Endothelial cell (in vitro differentiated cells): ENCODE measurements around the gene RPS3. TPM values are rescaled to one million over a fixed set of nuclear protein-coding genes. Genes with fewer than 3 reads are reported as not detected.

Experiments used
- DNase-seq: peaks from one replicate; pipeline ENCODE4 v3.0.0; 2021; ENCODE audit warnings: low spot score
- H3K27ac Mint-ChIP-seq: one replicate; pipeline ENCODE4 v1.8.0; 2021; ENCODE audit warnings: mixed read lengths, inconsistent platforms; ENCODE audit not compliant: unreplicated experiment
- H3K27me3 Mint-ChIP-seq: one replicate; pipeline ENCODE4 v1.8.0; 2021; ENCODE audit warnings: mild to moderate bottlenecking, moderate library complexity, mixed read lengths, inconsistent platforms; ENCODE audit not compliant: unreplicated experiment
- H3K36me3 Mint-ChIP-seq: one replicate; pipeline ENCODE4 v1.8.0; 2021; ENCODE audit warnings: mild to moderate bottlenecking, low read depth, mixed read lengths, inconsistent platforms; ENCODE audit not compliant: unreplicated experiment
- H3K4me1 Mint-ChIP-seq: one replicate; pipeline ENCODE4 v1.8.0; 2021; ENCODE audit warnings: mild to moderate bottlenecking, mixed read lengths, inconsistent platforms; ENCODE audit not compliant: unreplicated experiment
- H3K4me3 Mint-ChIP-seq: one replicate; pipeline ENCODE4 v1.8.0; 2021; ENCODE audit warnings: mild to moderate bottlenecking, mixed read lengths, inconsistent platforms; ENCODE audit not compliant: unreplicated experiment
- H3K9me3 Mint-ChIP-seq: one replicate; pipeline ENCODE4 v1.8.0; 2021; ENCODE audit warnings: mixed read lengths, inconsistent platforms; ENCODE audit not compliant: unreplicated experiment
- CTCF ChIP-seq: fragments of 200-600 bp; sonication (generic); IDR thresholded peaks from one replicate; pipeline ENCODE4 v1.5.0; 2021; ENCODE audit warnings: antibody characterized with exemption; ENCODE audit not compliant: unreplicated experiment
- total RNA-seq: library from RNA; stranded (reverse); fragmentation: NEBNext Ultra II Directional; extraction: Animal tissue kit (Norgen Biotek cat#: 25700); gene quantifications from one replicate; pipeline ENCODE4 v1.2.1, GENCODE V29; 2021; ENCODE audit not compliant: unreplicated experiment

RPS3 gene
- total RNA-seq, 1 donor from 2014 or later = 3,784 TPM

- no peak for TF ChIP-seq CTCF
- Mint-ChIP-seq H3K27me3 (peaks cover 43% of the 10 kb centered on the region), H3K9me3 (no peaks in the 10 kb centered on the region), H3K4me1 (peaks cover 42% of the 10 kb centered on the region), H3K27ac (peak overlapping the region; percentile 78), H3K4me3 (peak overlapping the region; percentile 86), H3K36me3 (peaks cover 45% of the 10 kb centered on the region)
- DNase-seq = no peak
These were observed 31.6 kb downstream of the RPS3 start for GRCh38 chr11:75430714-75431532.

- Mint-ChIP-seq H3K27ac (peak overlapping the region; percentile 62), H3K9me3 (no peaks in the 10 kb centered on the region), H3K36me3 (peaks cover 53% of the 10 kb centered on the region), H3K4me1 (peaks cover 42% of the 10 kb centered on the region), H3K27me3 (peaks cover 50% of the 10 kb centered on the region), H3K4me3 (no peak overlapping the region)
- peak; percentile 25 for TF ChIP-seq CTCF
- DNase-seq = peak; percentile 30
These were observed 32.5 kb downstream of the RPS3 start for GRCh38 chr11:75431533-75432525.

- H3K9me3 Mint-ChIP-seq = no peaks in the 10 kb centered on the region
- H3K4me1 Mint-ChIP-seq = peaks cover 42% of the 10 kb centered on the region
- peak within 1 kb of the TSS; percentile 62 for H3K27ac Mint-ChIP-seq
- H3K36me3 Mint-ChIP-seq = peaks cover 64% of the 10 kb centered on the region
- DNase-seq = peak; percentile 47
- no peak for TF ChIP-seq CTCF
- peak within 1 kb of the TSS; percentile 49 for H3K4me3 Mint-ChIP-seq
- peaks cover 55% of the 10 kb centered on the region for H3K27me3 Mint-ChIP-seq
These were observed 33.6 kb downstream of the RPS3 start, which contains the start of gene KLHL35 for GRCh38 chr11:75432911-75433321. KLHL35 (minus strand) TSS chr11:75433203; CDS start chr11:75430629, 2,574 bp downstream.

GRCh38 chr11:75433443-75433842 is 34.1 kb downstream of the RPS3 start:
- DNase-seq = no peak
- Mint-ChIP-seq H3K27ac (peak overlapping the region; percentile 43), H3K9me3 (no peaks in the 10 kb centered on the region), H3K4me1 (peaks cover 44% of the 10 kb centered on the region), H3K36me3 (peaks cover 69% of the 10 kb centered on the region), H3K27me3 (peaks cover 60% of the 10 kb centered on the region), H3K4me3 (no peak overlapping the region)
- no peak for TF ChIP-seq CTCF
